ENCODE measurements around the gene CCDC24.

Gene CCDC24

GRCh38 chr1:43976890-43977289 lies 14.5 kb upstream of the CCDC24 start:
- DNase-seq (ENCODE audit: low read depth), result no peak
- H3K4me3 ChIP-seq (ENCODE audit: low read length), result no peak overlapping the region
- TF ChIP-seq CTCF (IDR thresholded peaks at IDR 0.05; ENCODE audit: insufficient read depth, low read depth, low read length, missing control alignments), result no peak

GRCh38 chr1:43977376-43978263 lies 13.8 kb upstream of the CCDC24 start:
- no peak for DNase-seq (ENCODE audit: low read depth)
- no peak for TF ChIP-seq CTCF (IDR thresholded peaks at IDR 0.05; ENCODE audit: insufficient read depth, low read depth, low read length, missing control alignments)
- no peak overlapping the region for H3K4me3 ChIP-seq (ENCODE audit: low read length)

- no peak for DNase-seq (ENCODE audit: low read depth)
- H3K4me3 ChIP-seq (ENCODE audit: low read length), result no peak overlapping the region
- no peak for TF ChIP-seq CTCF (IDR thresholded peaks at IDR 0.05; ENCODE audit: insufficient read depth, low read depth, low read length, missing control alignments)
These were observed 13.2 kb upstream of the CCDC24 start for GRCh38 chr1:43978264-43978550.

GRCh38 chr1:43978551-43979260 lies 12.7 kb upstream of the CCDC24 start, which contains the start of gene B4GALT2:
Gene B4GALT2 (plus strand): TSS chr1:43979210. CDS start chr1:43981161, 1,951 bp downstream.
- peak within 1 kb of the TSS; percentile 60 for H3K4me3 ChIP-seq (ENCODE audit: low read length)
- no peak for TF ChIP-seq CTCF (IDR thresholded peaks at IDR 0.05; ENCODE audit: insufficient read depth, low read depth, low read length, missing control alignments)
- DNase-seq (ENCODE audit: low read depth), result peak; percentile 45

- peak overlapping the region; percentile 60 for H3K4me3 ChIP-seq (ENCODE audit: low read length)
- no peak for TF ChIP-seq CTCF (IDR thresholded peaks at IDR 0.05; ENCODE audit: insufficient read depth, low read depth, low read length, missing control alignments)
- no peak for DNase-seq (ENCODE audit: low read depth)
These were observed 12.2 kb upstream of the CCDC24 start for GRCh38 chr1:43979261-43979527.

GRCh38 chr1:43979528-43980254 lies 11.7 kb upstream of the CCDC24 start:
- DNase-seq (ENCODE audit: low read depth), result peak; percentile 59
- TF ChIP-seq CTCF (IDR thresholded peaks at IDR 0.05; ENCODE audit: insufficient read depth, low read depth, low read length, missing control alignments), result no peak
- peak overlapping the region; percentile 60 for H3K4me3 ChIP-seq (ENCODE audit: low read length)
